ENCODE results near the gene PRKCQ.

- TF ChIP-seq POLR2A (IDR thresholded peaks at IDR 0.05) (no peak), CTCF (IDR thresholded peaks at IDR 0.05) (no peak)
These were observed 57.8 kb downstream of the PRKCQ start for GRCh38 chr10:6522230-6522629.

All from Peyer's patch (tissue), 4 donors.